HG03066 (cell line): ENCODE data around the gene NPBWR2.
"Not testable (repeated sequence)": the region's sequence is repeated elsewhere in the genome, so short reads cannot be mapped to it uniquely, and the experiment has no call there.

Experiments
- ATAC-seq: cut with Tn5 transposase; IDR thresholded peaks from one replicate; pipeline ENCODE4 v1.9.1; 2021; ENCODE audit warnings: low read depth; ENCODE audit not compliant: unreplicated experiment

NPBWR2 gene

GRCh38 chr20:64119681-64120341 lies 12.4 kb upstream of the NPBWR2 start:
- ATAC-seq = no peak

GRCh38 chr20:64119301-64119680 lies 11.9 kb upstream of the NPBWR2 start:
- no peak for ATAC-seq

- not testable (repeated sequence) for ATAC-seq
Observed at GRCh38 chr20:64117432-64117777, 10.0 kb upstream of the NPBWR2 start.

- no peak for ATAC-seq
Observed at GRCh38 chr20:64116541-64117431, 9.4 kb upstream of the NPBWR2 start.

GRCh38 chr20:64116016-64116415 lies 8.7 kb upstream of the NPBWR2 start:
- no peak for ATAC-seq

- ATAC-seq = no peak
Observed at GRCh38 chr20:64115171-64115911, 8.0 kb upstream of the NPBWR2 start.

- no peak for ATAC-seq
Observed at GRCh38 chr20:64114356-64114971, 7.1 kb upstream of the NPBWR2 start.

GRCh38 chr20:64113796-64114355 lies 6.5 kb upstream of the NPBWR2 start:
- ATAC-seq = no peak

- ATAC-seq = no peak
Observed at GRCh38 chr20:64113444-64113775, 6.0 kb upstream of the NPBWR2 start.

- no peak for ATAC-seq
Observed at GRCh38 chr20:64112691-64113443, 5.5 kb upstream of the NPBWR2 start.

- ATAC-seq = no peak
Observed at GRCh38 chr20:64111841-64112641, 4.7 kb upstream of the NPBWR2 start.

- ATAC-seq = no peak
Observed at GRCh38 chr20:64110411-64111068, 3.2 kb upstream of the NPBWR2 start.

- ATAC-seq = no peak
Observed at GRCh38 chr20:64109831-64110391, 2.5 kb upstream of the NPBWR2 start.

- no peak for ATAC-seq
Observed at GRCh38 chr20:64108731-64109681, 1.6 kb upstream of the NPBWR2 start.

- ATAC-seq = no peak
Observed at GRCh38 chr20:64107736-64108457, 532 bp upstream of the NPBWR2 start.

GRCh38 chr20:64106435-64106961 lies 867 bp downstream of the NPBWR2 start:
- no peak for ATAC-seq
